HepG2 (cell line): ENCODE measurements around the gene ST13. TPM values are rescaled to one million over a fixed set of nuclear protein-coding genes. Genes with fewer than 3 reads are reported as not detected.

Experiments used
- ASH2L ChIP-seq: fragments of 300-600, 200-600 bp; sonication (generic); IDR thresholded peaks from 2 replicates; pipeline ENCODE4 v1.7.0; 2017; ENCODE audit warnings: low read depth, mild to moderate bottlenecking, moderate library complexity, mixed read lengths, low read length; ENCODE audit not compliant: insufficient read length
- CAMTA2 ChIP-seq: sonication (generic); formaldehyde crosslinking; IDR thresholded peaks from 2 replicates; pipeline ENCODE4 v1.4.0; 2020; ENCODE audit warnings: mild to moderate bottlenecking, missing genetic modification reagents, borderline replicate concordance
- DZIP1 ChIP-seq: sonication (generic); formaldehyde crosslinking; IDR thresholded peaks from 2 replicates; pipeline ENCODE4 v1.5.0; 2020; ENCODE audit warnings: mild to moderate bottlenecking, missing genetic modification reagents
- E2F5 ChIP-seq: sonication (generic); formaldehyde crosslinking; conservative IDR thresholded peaks from 2 replicates; pipeline ENCODE4 v1.4.0; 2020; ENCODE audit warnings: missing genetic modification reagents
- ESRRA ChIP-seq: sonication (generic); formaldehyde crosslinking; IDR thresholded peaks from 2 replicates; pipeline ENCODE4 v1.5.1; 2020; ENCODE audit warnings: mild to moderate bottlenecking, low read depth, missing genetic modification reagents
- KDM4B ChIP-seq: sonication (generic); formaldehyde crosslinking; IDR thresholded peaks from 2 replicates; pipeline ENCODE4 v1.4.0; 2020; ENCODE audit warnings: missing genetic modification reagents
- NFYC ChIP-seq: IDR thresholded peaks from 2 replicates; pipeline ENCODE4 v1.6.1; 2016; ENCODE audit warnings: missing genetic modification reagents, missing compliant biosample characterization
- PBX2 ChIP-seq: IDR thresholded peaks from 2 replicates; pipeline ENCODE4 v1.6.1; 2016; ENCODE audit warnings: control low read depth
- RFXAP ChIP-seq: sonication (generic); formaldehyde crosslinking; IDR thresholded peaks from 2 replicates; pipeline ENCODE4 v1.4.0; 2020; ENCODE audit warnings: missing genetic modification reagents, borderline replicate concordance
- RNF2 ChIP-seq: fragments of 450-650 bp; conservative IDR thresholded peaks from 2 replicates; pipeline ENCODE4 v1.6.1; 2016; ENCODE audit warnings: low read depth
- YEATS4 ChIP-seq: sonication (generic); formaldehyde crosslinking; IDR thresholded peaks from 2 replicates; pipeline ENCODE4 v1.4.0; 2020; ENCODE audit warnings: missing genetic modification reagents, borderline replicate concordance
- ZBTB42 ChIP-seq: sonication (generic); formaldehyde crosslinking; IDR thresholded peaks from 2 replicates; pipeline ENCODE4 v1.5.0; 2020; ENCODE audit warnings: mild to moderate bottlenecking, missing genetic modification reagents
- ZFP36L2 ChIP-seq: sonication (generic); formaldehyde crosslinking; IDR thresholded peaks from 2 replicates; pipeline ENCODE4 v1.4.0; 2020; ENCODE audit warnings: missing genetic modification reagents
- ZNF138 ChIP-seq: sonication (generic); formaldehyde crosslinking; IDR thresholded peaks from 2 replicates; pipeline ENCODE4 v1.5.0; 2020; ENCODE audit warnings: mild to moderate bottlenecking, low read depth, missing genetic modification reagents
- ZNF280B ChIP-seq: sonication (generic); formaldehyde crosslinking; IDR thresholded peaks from 2 replicates; pipeline ENCODE4 v1.5.0; 2020; ENCODE audit warnings: missing genetic modification reagents, mild to moderate bottlenecking, borderline replicate concordance
- ZNF441 ChIP-seq: sonication (generic); formaldehyde crosslinking; IDR thresholded peaks from 2 replicates; pipeline ENCODE4 v1.7.0; 2021; ENCODE audit warnings: missing genetic modification reagents, borderline replicate concordance
- ZNF552 ChIP-seq: sonication (generic); formaldehyde crosslinking; IDR thresholded peaks from 2 replicates; pipeline ENCODE4 v1.9.0; 2022; ENCODE audit warnings: missing genetic modification reagents, mild to moderate bottlenecking, borderline replicate concordance
- ZNF776 ChIP-seq: sonication (generic); formaldehyde crosslinking; IDR thresholded peaks from 2 replicates; pipeline ENCODE4 v1.4.0; 2020; ENCODE audit warnings: mild to moderate bottlenecking, missing genetic modification reagents
- ZNF784 ChIP-seq: sonication (generic); formaldehyde crosslinking; IDR thresholded peaks from 2 replicates; pipeline ENCODE4 v1.5.1; 2020; ENCODE audit warnings: missing genetic modification reagents, mild to moderate bottlenecking, borderline replicate concordance
- polyA plus RNA-seq, 8 experiments: library from polyadenylated mRNA; depleted of rRNA in 3 of 8; stranded (reverse) in 7 of 8; unstranded in 1 of 8; fragments of >200 nt; fragmentation: Illumina TruSeq in 4 of 8; extraction: Trizol in 4 of 8; gene quantifications; 2 replicates each; pipeline versions ENCODE4 v1.2.1 to v1.2.3, GENCODE V29; 2011 to 2016; ENCODE audit warnings: low read depth in 4 of 8, missing spikeins in 1 of 8, mixed read lengths in 1 of 8; ENCODE audit not compliant: insufficient read depth in 1 of 8
- total RNA-seq, 5 experiments: library from RNA; depleted of rRNA; stranded (reverse); fragments of >200 nt; fragmentation: Illumina TruSeq; extraction: Trizol; gene quantifications; 2 replicates each; pipeline ENCODE4 v1.2.3, GENCODE V29; 2016; ENCODE audit warnings: low read depth in 1 of 5

Gene ST13
- total and polyA plus RNA-seq, 2 of the 13 experiments (the other 11 are each of a cell fraction or from before 2014, with no cell fraction given): 110 to 274 TPM

GRCh38 chr22:40818747-40819598, 37.5 kb downstream of the ST13 start, which contains the start of gene SLC25A17 (continued):
- TF ChIP-seq DZIP1 (CRISPR knock-in tag) (peak; percentile 82; the same call in 1 of the 2 replicates), E2F5 (CRISPR knock-in tag) (peak; percentile 71; the same call in 1 of the 2 replicates), ZNF784 (CRISPR knock-in tag) (0 out of 2 replicates have a peak, but pooled peaks have one; percentile 70), CAMTA2 (peak; percentile 80; the same call in 1 of the 2 replicates), ZNF138 (0 out of 2 replicates have a peak, but pooled peaks have one; percentile 33), ZFP36L2 (no peak), ZNF280B (0 out of 2 replicates have a peak, but pooled peaks have one; percentile 20), ZNF776 (CRISPR knock-in tag) (peak; percentile 51; the same call in 1 of the 2 replicates), ZNF441 (CRISPR knock-in tag) (peak; percentile 24; the same call in 1 of the 2 replicates), RNF2 (0 out of 2 replicates have a peak, but pooled peaks have one; percentile 53), ASH2L (peak; percentile 94), YEATS4 (CRISPR knock-in tag) (peak; percentile 73; the same call in 1 of the 2 replicates), RFXAP (CRISPR knock-in tag) (no peak), ZNF552 (CRISPR knock-in tag) (no peak; the same call in 1 of the 2 replicates), ZBTB42 (CRISPR knock-in tag) (peak; percentile 35; the same call in 1 of the 2 replicates), NFYC (CRISPR knock-in tag) (peak; percentile 82), ESRRA (CRISPR knock-in tag) (no peak), PBX2 (CRISPR knock-in tag) (no peak), KDM4B (no peak)
